HCT116 (cell line): ENCODE data around the gene PAX1.

ENCODE experiments used
- EZH2 ChIP-seq: fragments of 200-600 bp; sonication (generic); IDR thresholded peaks from 2 replicates; pipeline ENCODE4 v1.6.1; 2017; ENCODE audit warnings: antibody characterized with exemption, mixed run types
- POLR2A ChIP-seq: IDR thresholded peaks from 2 replicates; pipeline ENCODE4 v1.7.0; 2011; ENCODE audit warnings: borderline replicate concordance; ENCODE audit not compliant: insufficient read depth, insufficient read length; ENCODE audit errors: extremely low read depth
- TCF7L2 ChIP-seq: IDR thresholded peaks from 2 replicates; pipeline ENCODE4 v1.7.0; 2011; ENCODE audit warnings: borderline replicate concordance, inconsistent platforms; ENCODE audit not compliant: insufficient read depth, insufficient read length; ENCODE audit errors: extremely low read depth
- ZFX ChIP-seq: fragments of 450-650 bp; IDR thresholded peaks from 2 replicates; pipeline ENCODE4 v1.6.1; 2017
- TF ChIP-seq, protein P1 (sequence below): IDR thresholded peaks from 2 replicates; pipeline ENCODE4 v1.6.1; 2012; ENCODE audit warnings: low read depth
- TF ChIP-seq, protein P2 (sequence below), 3 experiments: fragments of 200-600 bp in 1 of 3; sonication (generic) in 1 of 3; IDR thresholded peaks in 2 of 3; conservative IDR thresholded peaks in 1 of 3; 2 replicates each; pipeline ENCODE4 v1.5.1; 2012 to 2017; ENCODE audit warnings: low read depth in 2 of 3, low read length in 2 of 3, antibody characterized with exemption in 1 of 3, borderline replicate concordance in 1 of 3, control low read depth in 1 of 3, mild to moderate bottlenecking in 1 of 3, mixed read lengths in 1 of 3, mixed run types in 1 of 3, moderate library complexity in 1 of 3; ENCODE audit not compliant: insufficient read depth in 1 of 3
- TF ChIP-seq, protein P3 (sequence below): IDR thresholded peaks from 2 replicates; pipeline ENCODE4 v1.6.1; 2012

DNA sequence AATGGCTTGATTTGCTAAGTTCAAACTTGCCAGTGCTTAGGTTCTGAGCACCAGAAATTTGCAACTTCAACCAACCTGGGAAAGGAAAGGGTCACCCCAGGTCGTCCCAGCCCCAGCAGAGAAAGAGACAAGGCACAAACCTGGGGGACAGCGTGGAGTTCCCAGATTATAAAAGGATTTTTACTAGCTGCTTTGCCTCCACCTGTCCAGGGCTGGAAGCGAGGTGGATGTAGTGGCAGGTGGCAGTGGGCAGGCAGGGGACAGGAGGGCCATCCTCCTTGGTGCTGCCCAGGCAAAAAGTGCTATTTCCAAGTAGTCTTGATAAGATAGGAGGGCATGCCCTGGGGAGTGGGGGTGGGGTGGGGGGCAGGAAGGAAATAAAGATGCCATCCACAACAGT, 4.9 kb downstream of the PAX1 start:
- TF ChIP-seq, protein P1, sequence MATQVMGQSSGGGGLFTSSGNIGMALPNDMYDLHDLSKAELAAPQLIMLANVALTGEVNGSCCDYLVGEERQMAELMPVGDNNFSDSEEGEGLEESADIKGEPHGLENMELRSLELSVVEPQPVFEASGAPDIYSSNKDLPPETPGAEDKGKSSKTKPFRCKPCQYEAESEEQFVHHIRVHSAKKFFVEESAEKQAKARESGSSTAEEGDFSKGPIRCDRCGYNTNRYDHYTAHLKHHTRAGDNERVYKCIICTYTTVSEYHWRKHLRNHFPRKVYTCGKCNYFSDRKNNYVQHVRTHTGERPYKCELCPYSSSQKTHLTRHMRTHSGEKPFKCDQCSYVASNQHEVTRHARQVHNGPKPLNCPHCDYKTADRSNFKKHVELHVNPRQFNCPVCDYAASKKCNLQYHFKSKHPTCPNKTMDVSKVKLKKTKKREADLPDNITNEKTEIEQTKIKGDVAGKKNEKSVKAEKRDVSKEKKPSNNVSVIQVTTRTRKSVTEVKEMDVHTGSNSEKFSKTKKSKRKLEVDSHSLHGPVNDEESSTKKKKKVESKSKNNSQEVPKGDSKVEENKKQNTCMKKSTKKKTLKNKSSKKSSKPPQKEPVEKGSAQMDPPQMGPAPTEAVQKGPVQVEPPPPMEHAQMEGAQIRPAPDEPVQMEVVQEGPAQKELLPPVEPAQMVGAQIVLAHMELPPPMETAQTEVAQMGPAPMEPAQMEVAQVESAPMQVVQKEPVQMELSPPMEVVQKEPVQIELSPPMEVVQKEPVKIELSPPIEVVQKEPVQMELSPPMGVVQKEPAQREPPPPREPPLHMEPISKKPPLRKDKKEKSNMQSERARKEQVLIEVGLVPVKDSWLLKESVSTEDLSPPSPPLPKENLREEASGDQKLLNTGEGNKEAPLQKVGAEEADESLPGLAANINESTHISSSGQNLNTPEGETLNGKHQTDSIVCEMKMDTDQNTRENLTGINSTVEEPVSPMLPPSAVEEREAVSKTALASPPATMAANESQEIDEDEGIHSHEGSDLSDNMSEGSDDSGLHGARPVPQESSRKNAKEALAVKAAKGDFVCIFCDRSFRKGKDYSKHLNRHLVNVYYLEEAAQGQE = no peak
- TF ChIP-seq, protein P2, sequence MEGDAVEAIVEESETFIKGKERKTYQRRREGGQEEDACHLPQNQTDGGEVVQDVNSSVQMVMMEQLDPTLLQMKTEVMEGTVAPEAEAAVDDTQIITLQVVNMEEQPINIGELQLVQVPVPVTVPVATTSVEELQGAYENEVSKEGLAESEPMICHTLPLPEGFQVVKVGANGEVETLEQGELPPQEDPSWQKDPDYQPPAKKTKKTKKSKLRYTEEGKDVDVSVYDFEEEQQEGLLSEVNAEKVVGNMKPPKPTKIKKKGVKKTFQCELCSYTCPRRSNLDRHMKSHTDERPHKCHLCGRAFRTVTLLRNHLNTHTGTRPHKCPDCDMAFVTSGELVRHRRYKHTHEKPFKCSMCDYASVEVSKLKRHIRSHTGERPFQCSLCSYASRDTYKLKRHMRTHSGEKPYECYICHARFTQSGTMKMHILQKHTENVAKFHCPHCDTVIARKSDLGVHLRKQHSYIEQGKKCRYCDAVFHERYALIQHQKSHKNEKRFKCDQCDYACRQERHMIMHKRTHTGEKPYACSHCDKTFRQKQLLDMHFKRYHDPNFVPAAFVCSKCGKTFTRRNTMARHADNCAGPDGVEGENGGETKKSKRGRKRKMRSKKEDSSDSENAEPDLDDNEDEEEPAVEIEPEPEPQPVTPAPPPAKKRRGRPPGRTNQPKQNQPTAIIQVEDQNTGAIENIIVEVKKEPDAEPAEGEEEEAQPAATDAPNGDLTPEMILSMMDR (IDR thresholded peaks at IDR 0.05 in 2 of 3, conservative IDR thresholded peaks at IDR 0.05 in 1 of 3; ENCODE audit: borderline replicate concordance in 1 of 3, insufficient read depth in 1 of 3, low read depth in 2 of 3, low read length in 2 of 3) = no peak
- no peak for TF ChIP-seq EZH2
- TF ChIP-seq POLR2A = no peak
- no peak for TF ChIP-seq TCF7L2
- TF ChIP-seq, protein P3, sequence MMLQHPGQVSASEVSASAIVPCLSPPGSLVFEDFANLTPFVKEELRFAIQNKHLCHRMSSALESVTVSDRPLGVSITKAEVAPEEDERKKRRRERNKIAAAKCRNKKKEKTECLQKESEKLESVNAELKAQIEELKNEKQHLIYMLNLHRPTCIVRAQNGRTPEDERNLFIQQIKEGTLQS = no peak
- TF ChIP-seq ZFX = no peak
